Smooth muscle cell (in vitro differentiated cells): ENCODE measurements around the gene PDE1C. TPM values are rescaled to one million over a fixed set of nuclear protein-coding genes. Genes with fewer than 3 reads are reported as not detected.

Source experiments
- DNase-seq: peaks from one replicate; lab custom pipeline; 2025; ENCODE audit not compliant: unreplicated experiment; lab: John Stamatoyannopoulos, UW
- H2AFZ ChIP-seq: fragments of 200-600 bp; sonication (generic); 2 replicates; pipeline ENCODE4 v1.6.0; 2016; ENCODE audit warnings: antibody characterized with exemption, low read depth, mild to moderate bottlenecking
- H3F3A ChIP-seq: fragments of 200-600 bp; sonication (generic); 2 replicates; pipeline ENCODE4 v1.6.0; 2017; ENCODE audit warnings: antibody characterized with exemption, low read depth
- H3K27ac ChIP-seq: fragments of 200-600 bp; sonication (generic); 2 replicates; pipeline ENCODE4 v1.5.1; 2016; ENCODE audit warnings: low read depth, mild to moderate bottlenecking
- H3K27me3 ChIP-seq: fragments of 200-600 bp; sonication (generic); 2 replicates; pipeline ENCODE4 v1.6.1; 2016; ENCODE audit warnings: low read depth, mild to moderate bottlenecking
- H3K36me3 ChIP-seq: fragments of 200-600 bp; sonication (generic); 2 replicates; pipeline ENCODE4 v1.5.1; 2016; ENCODE audit warnings: low read depth
- H3K4me1 ChIP-seq: fragments of 200-600 bp; sonication (generic); 2 replicates; pipeline ENCODE4 v1.5.1; 2016; ENCODE audit warnings: low read depth
- H3K4me2 ChIP-seq: fragments of 200-600 bp; sonication (generic); 2 replicates; pipeline ENCODE4 v1.6.0; 2016; ENCODE audit warnings: mild to moderate bottlenecking
- H3K4me3 ChIP-seq: fragments of 200-600 bp; sonication (generic); 2 replicates; pipeline ENCODE4 v1.5.1; 2016; ENCODE audit warnings: mild to moderate bottlenecking
- H3K79me2 ChIP-seq: fragments of 200-600 bp; sonication (generic); 2 replicates; pipeline ENCODE4 v1.6.0; 2016; ENCODE audit warnings: low read depth, mild to moderate bottlenecking
- H3K9ac ChIP-seq: fragments of 200-600 bp; sonication (generic); 2 replicates; pipeline ENCODE4 v1.6.0; 2016; ENCODE audit warnings: low read depth
- H3K9me3 ChIP-seq: fragments of 200-600 bp; sonication (generic); replicated peaks from 2 replicates; pipeline ENCODE4 v1.5.1; 2016; ENCODE audit warnings: low read depth
- H4K20me1 ChIP-seq: fragments of 200-600 bp; sonication (generic); 2 replicates; pipeline ENCODE4 v1.6.0; 2016; ENCODE audit warnings: low read depth
- CTCF ChIP-seq: fragments of 200-600 bp; sonication (generic); IDR thresholded peaks from 2 replicates; pipeline ENCODE4 v1.5.1; 2017; ENCODE audit warnings: borderline replicate concordance, mild to moderate bottlenecking, antibody characterized with exemption; ENCODE audit not compliant: insufficient read depth, poor library complexity, severe bottlenecking
- WGBS: methylation state at CpG from one replicate; pipeline ENCODE4 v1.1.7; 2016; ENCODE audit warnings: low lambda C conversion rate; 5-methylcytosine and 5-hydroxymethylcytosine counted together
- polyA plus RNA-seq: library from polyadenylated mRNA; unstranded; fragments of >200 nt; fragmentation: Nextera tagmentation; extraction: Ambion mirVana; gene quantifications from 2 replicates; pipeline ENCODE4 v1.2.1, GENCODE V29; 2016
- total RNA-seq: library from RNA; depleted of rRNA; stranded (reverse); fragments of >200 nt; gene quantifications from 2 replicates; pipeline ENCODE4 v1.2.3, GENCODE V29; 2014

Gene PDE1C
- total and polyA plus RNA-seq, 2 experiments from 2014 or later, result 1.2 to 6.9 TPM

DNA sequence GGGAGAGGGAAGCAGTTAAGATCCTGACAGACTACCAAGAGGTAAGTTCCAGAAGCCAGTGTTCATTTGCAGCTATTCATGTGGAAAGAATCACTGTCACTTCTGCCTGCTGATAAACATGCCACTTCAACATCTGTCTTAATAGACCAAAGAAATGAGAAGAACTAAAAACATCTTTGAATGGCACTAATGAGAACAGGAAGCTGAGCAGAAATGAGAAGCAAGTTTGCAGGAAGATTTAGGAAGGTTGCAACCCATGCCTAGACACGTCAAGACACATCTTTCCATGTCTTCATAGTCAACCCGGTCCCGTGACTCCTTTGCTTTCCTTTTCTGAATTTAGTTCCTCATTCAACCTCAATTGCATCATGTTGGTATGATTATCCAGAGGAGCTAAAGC, 180.0 kb downstream of the PDE1C start:
- Histone ChIP-seq H3K9me3 (no peaks in the 10 kb centered on the region), H3K79me2 (no peaks in the 10 kb centered on the region), H3K9ac (no peak overlapping the region), H2AFZ (no peak overlapping the region), H3K4me2 (no peak overlapping the region), H4K20me1 (no peaks in the 10 kb centered on the region), H3K36me3 (no peaks in the 10 kb centered on the region), H3K4me1 (peaks cover 11% of the 10 kb centered on the region), H3K27me3 (peaks cover 22% of the 10 kb centered on the region), H3K4me3 (no peak overlapping the region), H3F3A (no peaks in the 10 kb centered on the region), H3K27ac (no peak overlapping the region)
- no peak for DNase-seq
- TF ChIP-seq CTCF, result no peak
- 85% methylated on average over 3 of the region's 3 CpGs for WGBS

- no peak for TF ChIP-seq CTCF
- WGBS, result 96% methylated on average over 2 of the region's 2 CpGs
- no peak for DNase-seq
- Histone ChIP-seq H3K36me3 (no peaks in the 10 kb centered on the region), H3K27me3 (no peaks in the 10 kb centered on the region), H3K9ac (no peak overlapping the region), H3K9me3 (no peaks in the 10 kb centered on the region), H3K4me1 (no peaks in the 10 kb centered on the region), H4K20me1 (no peaks in the 10 kb centered on the region), H3K4me2 (no peak overlapping the region), H2AFZ (no peak overlapping the region), H3K79me2 (no peaks in the 10 kb centered on the region), H3F3A (no peaks in the 10 kb centered on the region), H3K4me3 (no peak overlapping the region), H3K27ac (no peak overlapping the region)
These were observed 183.2 kb downstream of the PDE1C start for GRCh38 chr7:31887006-31887405.

- Histone ChIP-seq H3F3A (no peaks in the 10 kb centered on the region), H3K36me3 (no peaks in the 10 kb centered on the region), H2AFZ (no peak overlapping the region), H3K4me3 (no peak overlapping the region), H3K9ac (no peak overlapping the region), H3K4me2 (no peak overlapping the region), H4K20me1 (no peaks in the 10 kb centered on the region), H3K79me2 (no peaks in the 10 kb centered on the region), H3K27me3 (no peaks in the 10 kb centered on the region), H3K9me3 (no peaks in the 10 kb centered on the region), H3K27ac (no peak overlapping the region), H3K4me1 (no peaks in the 10 kb centered on the region)
- no peak for DNase-seq
- 92% methylated on average over 2 of the region's 2 CpGs for WGBS
- TF ChIP-seq CTCF, result no peak
These were observed 185.0 kb downstream of the PDE1C start for GRCh38 chr7:31885171-31885570.

- Histone ChIP-seq H3K4me1 (no peaks in the 10 kb centered on the region), H3K4me3 (no peak overlapping the region), H3F3A (no peaks in the 10 kb centered on the region), H3K27ac (no peak overlapping the region), H3K27me3 (no peaks in the 10 kb centered on the region), H3K9ac (no peak overlapping the region), H3K9me3 (no peaks in the 10 kb centered on the region), H4K20me1 (no peaks in the 10 kb centered on the region), H3K36me3 (no peaks in the 10 kb centered on the region), H3K79me2 (no peaks in the 10 kb centered on the region), H3K4me2 (no peak overlapping the region), H2AFZ (no peak overlapping the region)
- 81% methylated on average over 3 of the region's 3 CpGs for WGBS
- no peak for TF ChIP-seq CTCF
- no peak for DNase-seq
These were observed 186.4 kb downstream of the PDE1C start for GRCh38 chr7:31883761-31884164.
